Measurements from ENCODE around the gene OR8B4.
"Not testable (repeated sequence)": the region's sequence is repeated elsewhere in the genome, so short reads cannot be mapped to it uniquely, and the experiment has no call there.

OR8B4 gene

GRCh38 chr11:124405581-124405980 is 19.1 kb downstream of the OR8B4 start:
- no peak for DNase-seq (ENCODE audit: low spot score)

- not testable (repeated sequence) for DNase-seq (ENCODE audit: low spot score)
Observed at GRCh38 chr11:124403186-124403585, 21.5 kb downstream of the OR8B4 start.

DNA sequence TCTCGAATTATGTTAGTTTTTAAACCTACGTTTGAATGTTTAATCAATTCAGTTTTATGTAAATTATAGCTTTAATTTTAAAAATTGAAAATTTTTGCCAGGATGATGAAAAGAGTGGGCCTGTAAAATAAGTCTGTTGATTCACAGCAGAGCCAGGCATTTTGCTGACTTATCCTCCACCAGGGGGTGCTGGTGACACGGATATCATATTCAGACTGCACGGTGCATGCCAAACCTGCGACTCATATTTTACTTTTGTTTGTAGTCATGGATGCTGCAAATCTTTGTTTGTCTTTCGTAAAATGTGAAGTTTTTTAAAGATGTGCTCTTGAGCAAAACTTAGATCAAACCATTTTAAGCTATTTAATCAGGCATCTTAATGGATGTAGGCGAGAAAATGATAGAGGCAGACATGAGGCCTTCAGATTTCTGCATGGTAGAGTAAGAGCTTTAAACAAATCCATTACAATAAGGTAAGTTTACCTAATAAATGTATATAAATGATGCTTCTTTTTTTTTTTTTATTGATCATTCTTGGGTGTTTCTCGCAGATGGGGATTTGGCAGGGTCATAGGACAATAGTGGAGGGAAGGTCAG is 22.2 kb downstream of the OR8B4 start:
- DNase-seq (ENCODE audit: low spot score) = peak; percentile 55

GRCh38 chr11:124398924-124399323 is 25.7 kb downstream of the OR8B4 start, which contains the start of gene OR8B3:
Gene OR8B3, minus strand, starts transcription at chr11:124399024. Its CDS starts 1,673 bp downstream, at chr11:124397351.
- DNase-seq (ENCODE audit: low spot score) = no peak

GRCh38 chr11:124396847-124397246 is 27.8 kb downstream of the OR8B4 start:
- DNase-seq (ENCODE audit: low spot score) = not testable (repeated sequence)

DNA sequence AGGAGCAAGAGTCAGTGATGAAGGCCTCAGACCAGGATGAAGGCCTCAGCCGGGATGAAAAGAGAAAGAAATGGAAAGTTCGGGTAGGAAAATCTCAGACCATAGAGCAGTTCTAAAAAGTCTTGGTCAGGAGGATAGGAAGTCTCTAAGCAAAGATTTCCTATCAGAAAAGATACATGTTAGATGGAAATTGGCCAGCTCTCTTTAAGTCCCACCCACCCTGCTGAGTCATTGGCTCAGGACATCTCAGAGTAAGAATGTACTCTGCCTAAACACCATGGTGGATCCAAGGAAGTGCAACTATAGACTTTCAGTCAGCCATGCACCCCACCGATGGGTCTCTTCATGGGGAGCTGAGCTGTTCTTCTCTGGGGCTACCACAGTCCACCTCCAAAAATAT is 30.3 kb downstream of the OR8B4 start:
- DNase-seq (ENCODE audit: low spot score) = no peak

DNA sequence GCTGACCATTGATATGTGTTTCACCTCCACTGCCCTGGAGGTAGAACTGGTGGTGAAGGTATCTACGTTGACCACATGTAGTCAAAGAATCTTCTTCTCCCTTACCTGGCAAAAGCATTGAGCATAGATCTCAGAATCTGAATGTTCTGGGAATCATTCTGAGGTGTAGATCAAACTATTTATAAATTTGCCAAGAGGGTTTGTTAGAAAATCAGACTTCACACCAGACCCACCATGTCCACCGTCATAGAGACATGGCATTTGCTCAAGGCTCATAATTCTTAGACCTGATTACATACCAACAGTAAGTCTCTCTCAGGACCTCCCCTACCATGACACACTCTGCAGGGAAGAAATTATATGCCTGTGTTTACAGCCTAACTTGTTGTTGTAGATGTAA is 40.3 kb downstream of the OR8B4 start, which contains the start of gene OR8B2:
Gene OR8B2 (minus strand): TSS at position 101 of the 400 bp plus-strand sequence. CDS start 1,156 bp downstream, outside the sequence.
- DNase-seq (ENCODE audit: low spot score) = no peak

DNA sequence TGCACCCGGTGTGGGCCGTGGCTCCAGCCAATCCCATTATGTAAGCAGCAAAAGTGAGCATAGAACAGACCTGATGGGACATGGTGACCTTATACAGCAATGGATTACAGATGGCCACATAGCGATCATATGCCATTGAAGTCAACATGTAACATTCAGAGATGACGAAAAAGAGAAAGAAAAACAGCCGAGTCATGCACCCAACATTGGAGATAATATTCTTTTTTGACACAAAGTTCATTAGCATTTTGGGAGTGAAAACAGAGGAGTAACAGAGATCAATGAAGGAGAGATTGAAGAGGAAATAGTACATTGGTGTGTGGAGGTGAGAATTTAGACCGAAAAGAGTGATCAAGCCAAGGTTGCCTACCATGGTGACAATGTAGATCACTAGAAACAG is 41.8 kb downstream of the OR8B4 start:
- DNase-seq (ENCODE audit: low spot score) = not testable (repeated sequence)

DNA sequence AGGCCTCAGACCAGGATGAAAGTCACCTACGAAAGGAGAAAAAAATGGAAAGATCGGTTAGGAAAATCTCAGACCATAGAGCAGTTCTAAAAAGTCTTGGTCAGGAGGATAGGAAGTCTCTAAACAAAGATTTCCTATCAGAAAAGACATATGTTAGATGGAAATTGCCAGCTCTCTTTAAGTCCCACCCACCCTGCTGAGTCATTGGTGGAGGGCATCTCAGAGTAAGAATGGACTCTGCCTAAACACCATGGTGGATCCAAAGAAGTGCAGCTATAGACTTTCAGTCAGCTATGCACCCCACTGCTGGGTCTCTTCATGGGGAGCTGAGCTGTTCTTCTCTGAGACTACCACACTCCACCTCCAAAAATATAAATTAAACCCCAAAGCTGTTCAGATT is 44.1 kb downstream of the OR8B4 start:
- DNase-seq (ENCODE audit: low spot score) = no peak

- DNase-seq (ENCODE audit: low spot score) = no peak
Observed at GRCh38 chr11:124376280-124376679, 48.4 kb downstream of the OR8B4 start.

Data from LoVo (cell line).